Activated CD4-positive, alpha-beta T cell treated with anti-CD3 and anti-CD28 coated beads, Interleukin-2, amount 50 U/mL, for 4 hours (primary cell): ENCODE results near the gene APMAP.
"Not testable (repeated sequence)": the region's sequence is repeated elsewhere in the genome, so short reads cannot be mapped to it uniquely, and the experiment has no call there.

Experiments used
- DNase-seq, 2 experiments: peaks; one replicate each; pipeline ENCODE4 v3.0.0-alpha.2; 2020

Gene APMAP

DNA sequence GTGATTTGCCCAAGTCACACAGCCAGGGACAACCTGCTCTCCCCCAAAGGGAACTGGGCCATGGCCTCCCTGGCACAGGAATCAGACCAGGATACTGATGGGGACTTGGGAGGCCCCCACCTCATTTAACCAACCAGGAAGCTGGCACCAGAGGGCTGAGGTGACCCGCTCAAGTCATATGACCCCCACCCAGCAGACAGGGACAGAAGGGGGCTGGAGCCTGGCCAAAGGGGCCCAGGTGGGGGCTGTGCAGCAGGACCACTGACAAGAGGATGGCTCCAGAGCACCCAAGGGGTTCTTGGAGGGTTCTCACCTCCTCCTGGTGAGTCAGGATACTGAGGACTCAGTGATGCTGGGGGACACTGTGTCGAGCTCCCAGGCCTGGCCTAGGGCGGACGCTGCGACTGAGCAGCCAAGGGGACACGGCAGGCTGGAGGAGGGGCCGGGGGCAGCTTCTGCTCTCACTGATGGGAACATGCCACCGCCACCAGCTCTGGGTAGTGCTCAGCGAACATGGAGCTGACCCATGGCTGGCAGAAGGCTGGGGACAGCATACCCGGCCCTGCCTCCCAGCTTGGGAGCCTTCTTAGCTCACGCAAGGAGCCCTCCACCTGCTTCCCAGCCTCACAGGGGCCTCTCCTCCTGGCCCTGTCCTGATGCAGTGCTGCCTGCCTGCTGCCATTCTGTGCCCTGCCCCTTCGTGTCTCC lies 42.3 kb downstream of the APMAP start:
- no peak for DNase-seq

DNA sequence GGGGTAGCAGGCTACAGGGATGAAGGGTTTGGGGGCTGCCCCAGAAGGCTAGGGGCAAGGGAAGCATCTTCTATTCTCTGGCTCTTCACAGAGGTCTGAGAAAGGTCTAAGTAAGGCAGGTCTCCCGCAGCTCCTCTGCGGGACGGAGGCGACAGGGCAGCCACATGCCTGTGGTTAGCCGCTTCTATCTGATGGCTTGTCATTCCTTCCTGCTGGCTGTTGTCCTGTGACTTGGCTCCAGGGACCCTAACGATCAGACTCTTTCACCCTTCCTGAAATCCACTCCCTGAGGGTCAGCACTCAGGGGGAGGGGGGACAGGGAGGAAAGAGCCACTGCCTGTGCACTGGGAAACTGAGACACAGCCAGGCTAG lies 42.8 kb downstream of the APMAP start:
- DNase-seq: no peak

DNA sequence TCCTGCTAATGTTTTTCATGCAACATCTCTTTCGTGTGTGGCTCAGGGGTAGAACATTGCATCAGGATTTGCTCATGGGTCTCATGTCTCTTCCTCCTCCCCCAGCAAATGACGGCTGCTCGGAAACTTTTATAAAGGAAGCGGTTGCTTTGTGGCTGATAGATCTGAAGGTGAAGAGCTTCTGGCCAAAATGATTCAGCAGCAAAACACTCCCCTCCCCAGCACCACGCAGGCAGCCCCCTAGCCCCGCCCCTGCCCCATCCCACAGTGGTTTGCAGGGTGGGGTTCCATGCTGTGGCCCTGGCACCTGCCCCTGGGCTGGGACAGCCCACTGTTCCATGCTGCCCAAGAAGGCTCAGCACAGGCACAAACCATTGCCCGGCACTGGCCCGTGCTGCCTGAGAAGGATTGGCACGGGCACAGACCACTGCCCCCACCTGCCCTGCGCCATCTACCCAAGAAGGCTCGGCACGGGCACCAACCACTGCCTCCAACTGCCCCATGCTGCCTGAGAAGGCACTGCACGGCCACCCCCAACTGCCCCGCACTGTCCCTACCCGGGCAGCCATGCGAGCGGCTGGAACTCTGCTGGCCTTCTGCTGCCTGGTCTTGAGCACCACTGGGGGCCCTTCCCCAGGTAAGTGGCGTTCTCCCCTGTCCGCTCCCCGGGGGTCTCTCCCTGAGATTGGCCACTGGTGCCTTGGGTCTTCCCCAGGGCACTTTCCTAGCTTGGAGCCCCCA lies 43.4 kb downstream of the APMAP start, which contains the start of gene CST7:
CST7 (plus strand) TSS at position 331 of the 741 bp plus-strand sequence; CDS start at position 568, 237 bp downstream.
- peak; percentile 75 to 82 for DNase-seq

DNA sequence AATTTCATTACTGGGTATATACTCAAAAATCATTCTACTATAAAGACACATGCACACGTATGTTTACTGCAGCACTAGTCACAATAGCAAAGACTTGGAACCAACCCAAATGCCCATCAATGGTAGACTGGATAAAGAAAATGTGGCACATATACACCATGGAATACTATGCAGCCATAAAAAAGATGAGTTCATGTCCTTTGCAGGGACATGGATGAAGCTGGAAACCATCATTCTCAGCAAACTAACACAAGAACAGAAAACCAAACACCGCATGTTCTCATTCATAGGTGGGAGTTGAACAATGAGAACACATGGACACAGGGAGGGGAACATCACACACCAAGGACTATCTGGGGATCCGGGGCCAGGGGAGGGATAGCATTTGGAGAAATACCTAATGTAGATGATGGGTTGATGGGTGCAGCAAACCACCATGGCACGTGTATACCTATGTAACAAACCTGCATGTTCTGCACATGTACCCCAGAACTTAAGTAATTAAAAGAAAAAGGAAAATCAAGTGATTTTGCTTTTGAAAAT lies 44.1 kb downstream of the APMAP start:
- DNase-seq: not testable (repeated sequence)

DNA sequence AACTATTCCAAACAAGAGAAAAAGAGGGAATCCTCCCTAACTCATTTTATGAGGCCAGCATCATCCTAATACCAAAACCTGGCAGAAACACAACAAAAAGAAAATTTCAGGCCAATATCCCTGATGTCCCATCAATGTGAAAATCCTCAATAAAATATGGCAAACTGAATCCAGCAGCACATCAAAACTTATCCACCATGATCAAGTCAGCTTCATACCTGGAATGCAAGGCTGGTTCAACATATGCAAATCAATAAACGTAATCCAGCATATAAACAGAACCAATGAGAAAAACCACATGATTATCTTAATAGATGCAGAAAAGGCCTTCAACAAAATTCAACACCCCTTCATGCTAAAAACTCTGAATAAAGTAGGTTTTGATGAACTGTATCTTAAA lies 46.2 kb downstream of the APMAP start:
- DNase-seq: not testable (repeated sequence)

DNA sequence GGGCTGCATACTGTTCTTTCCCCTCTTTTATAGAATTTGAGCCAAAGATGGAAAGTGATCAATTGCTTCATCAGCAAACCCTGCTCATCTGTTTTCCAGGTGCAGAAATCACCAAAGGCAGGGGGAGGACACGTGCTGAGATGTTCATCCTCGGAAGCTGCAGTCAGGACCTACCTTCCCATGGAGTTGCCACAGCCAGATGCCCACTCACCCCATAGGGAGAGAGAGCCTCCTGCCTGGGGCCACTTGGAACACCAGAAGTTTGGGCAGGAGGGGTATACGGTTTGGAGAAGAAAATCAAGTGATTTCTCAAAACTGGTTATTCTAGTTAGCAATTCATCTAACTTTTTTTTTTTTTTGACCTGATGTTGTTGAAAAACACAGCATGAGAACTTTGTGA lies 48.8 kb downstream of the APMAP start:
- DNase-seq: no peak

DNA sequence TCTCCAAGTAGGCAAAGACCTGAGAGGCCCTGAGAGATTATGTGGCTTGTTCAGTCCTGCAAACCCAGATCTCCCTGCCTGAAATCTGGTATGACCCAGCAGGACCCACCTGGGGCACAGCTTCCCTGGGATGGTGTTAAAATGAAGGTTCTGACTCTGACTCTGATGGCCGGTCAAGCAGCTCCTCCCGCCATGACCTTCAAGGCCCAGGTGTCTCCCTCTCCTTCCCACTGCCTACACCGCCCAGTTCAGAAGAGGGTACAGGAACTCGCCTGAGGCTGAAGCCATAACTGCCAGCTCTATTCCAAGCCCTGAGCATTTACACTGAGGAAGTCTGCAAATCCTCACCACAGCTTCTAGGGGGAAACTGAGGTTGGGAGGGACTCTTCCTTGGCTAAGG lies 49.4 kb downstream of the APMAP start:
- DNase-seq: no peak

DNA sequence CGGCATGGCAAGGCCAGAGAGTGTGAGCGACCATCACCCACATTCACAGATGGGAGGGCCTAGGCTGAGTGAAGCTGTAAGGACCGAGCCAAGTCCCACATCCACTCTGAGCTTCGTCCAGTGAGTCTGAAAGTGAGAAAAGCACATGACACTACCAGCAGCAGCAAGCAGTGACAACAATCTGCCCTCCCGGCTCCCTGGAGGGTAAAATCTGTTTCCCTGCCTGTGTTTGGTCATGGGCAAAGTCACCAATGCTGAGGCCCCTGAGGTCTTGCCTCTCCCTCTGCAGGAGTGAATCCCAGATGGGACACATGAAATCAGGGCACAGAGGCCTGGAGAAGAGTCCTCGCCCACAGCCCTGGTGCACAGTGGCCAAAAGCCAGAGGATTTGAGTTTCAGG lies 49.9 kb downstream of the APMAP start:
- no peak for DNase-seq

DNA sequence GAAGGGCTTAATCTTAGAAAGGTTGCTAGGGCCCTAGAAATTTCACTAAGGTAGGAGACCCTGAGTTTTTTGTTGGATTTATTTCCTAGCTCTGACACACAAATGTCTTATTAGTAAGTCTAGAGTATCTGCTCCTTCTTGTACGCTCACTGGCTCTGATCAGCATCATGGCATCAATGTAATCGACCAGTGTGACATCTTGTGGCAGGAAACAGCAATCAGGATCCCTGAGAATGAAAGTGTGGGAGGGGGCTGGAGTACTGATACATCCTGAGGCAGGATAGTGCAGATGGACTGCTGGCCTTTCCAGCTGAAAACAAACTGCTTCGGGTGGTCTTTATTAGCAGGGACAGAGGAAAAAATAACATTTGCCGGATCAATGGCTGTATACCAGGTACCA lies 53.5 kb downstream of the APMAP start:
- DNase-seq: no peak

DNA sequence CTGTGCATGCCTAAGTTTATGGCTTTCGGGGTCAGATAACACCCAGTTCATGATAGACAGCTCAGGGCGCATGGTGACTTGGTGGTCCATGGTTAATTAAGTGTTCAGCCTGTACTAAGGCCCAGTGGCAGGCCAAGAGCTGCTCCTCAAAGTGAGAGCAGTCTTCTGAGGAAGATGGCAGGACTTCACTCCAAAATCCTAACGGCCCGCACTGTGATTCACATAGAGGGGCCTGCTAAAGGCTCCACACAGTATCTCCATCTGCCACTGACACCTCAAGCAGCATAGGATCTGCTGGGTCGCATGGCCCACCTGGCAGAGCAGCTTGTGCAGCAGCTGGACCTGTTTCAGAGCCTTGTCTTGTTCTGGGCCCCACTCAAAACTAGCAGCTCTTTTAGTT lies 54.1 kb downstream of the APMAP start:
- DNase-seq: no peak

DNA sequence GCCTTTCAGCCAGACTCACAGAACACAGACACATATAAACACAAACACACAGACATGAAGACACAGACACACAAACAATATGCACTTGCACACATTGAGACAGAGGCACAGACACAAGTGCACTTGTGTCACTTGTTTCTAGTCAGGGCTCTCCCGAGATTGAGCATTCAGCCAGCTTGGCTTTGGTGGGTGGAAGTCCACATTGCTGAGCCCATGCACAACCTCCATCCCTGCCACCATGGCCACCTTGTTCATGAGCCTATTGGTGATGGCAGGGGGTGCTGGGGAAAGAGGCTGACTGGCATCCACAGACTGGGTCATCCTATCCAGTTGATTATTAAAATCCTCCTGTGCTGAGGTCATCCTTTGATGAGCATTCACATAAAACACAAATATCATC lies 55.0 kb downstream of the APMAP start:
- no peak for DNase-seq

DNA sequence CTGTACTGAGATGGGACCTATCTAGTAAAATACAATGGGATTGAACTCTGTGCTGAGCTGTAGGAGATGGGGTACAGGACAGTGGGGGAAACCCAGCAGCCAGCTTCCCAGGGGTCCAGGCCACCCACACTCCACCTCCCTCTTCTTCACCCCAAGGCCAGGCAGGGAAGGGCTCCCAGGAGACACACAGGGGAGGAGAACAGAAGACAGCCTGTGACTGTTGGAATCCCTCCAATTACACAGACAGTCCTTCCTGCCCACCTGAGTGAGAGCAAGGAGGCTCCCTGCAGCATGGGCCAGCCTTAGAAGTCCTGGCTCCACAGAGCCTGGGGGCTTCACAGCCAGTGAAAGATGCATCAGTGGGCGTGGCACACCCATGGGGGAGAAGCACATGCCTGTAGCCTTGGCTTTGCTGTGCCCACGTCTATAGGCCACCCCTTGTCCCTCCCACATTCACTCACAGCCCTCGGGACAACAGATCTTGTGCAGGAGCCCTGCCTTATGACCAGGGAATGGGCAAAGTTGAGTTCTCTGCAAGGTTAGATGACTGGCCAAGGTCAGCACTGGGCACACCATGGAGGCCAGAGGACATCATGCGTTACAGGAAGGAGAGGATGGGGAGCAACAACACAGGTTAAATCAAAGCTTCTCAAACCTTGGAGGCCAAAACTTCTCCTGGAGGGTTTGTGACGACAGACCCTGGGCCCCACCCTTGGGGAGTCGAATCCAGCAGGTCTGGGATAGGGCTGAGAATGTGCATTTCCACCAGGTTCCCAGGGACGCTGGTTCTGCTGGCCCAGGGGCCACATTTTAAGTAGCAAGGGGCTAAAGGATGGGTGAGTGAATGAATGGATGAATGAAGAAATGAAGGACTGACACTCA lies 55.8 kb downstream of the APMAP start:
- no peak for DNase-seq

DNA sequence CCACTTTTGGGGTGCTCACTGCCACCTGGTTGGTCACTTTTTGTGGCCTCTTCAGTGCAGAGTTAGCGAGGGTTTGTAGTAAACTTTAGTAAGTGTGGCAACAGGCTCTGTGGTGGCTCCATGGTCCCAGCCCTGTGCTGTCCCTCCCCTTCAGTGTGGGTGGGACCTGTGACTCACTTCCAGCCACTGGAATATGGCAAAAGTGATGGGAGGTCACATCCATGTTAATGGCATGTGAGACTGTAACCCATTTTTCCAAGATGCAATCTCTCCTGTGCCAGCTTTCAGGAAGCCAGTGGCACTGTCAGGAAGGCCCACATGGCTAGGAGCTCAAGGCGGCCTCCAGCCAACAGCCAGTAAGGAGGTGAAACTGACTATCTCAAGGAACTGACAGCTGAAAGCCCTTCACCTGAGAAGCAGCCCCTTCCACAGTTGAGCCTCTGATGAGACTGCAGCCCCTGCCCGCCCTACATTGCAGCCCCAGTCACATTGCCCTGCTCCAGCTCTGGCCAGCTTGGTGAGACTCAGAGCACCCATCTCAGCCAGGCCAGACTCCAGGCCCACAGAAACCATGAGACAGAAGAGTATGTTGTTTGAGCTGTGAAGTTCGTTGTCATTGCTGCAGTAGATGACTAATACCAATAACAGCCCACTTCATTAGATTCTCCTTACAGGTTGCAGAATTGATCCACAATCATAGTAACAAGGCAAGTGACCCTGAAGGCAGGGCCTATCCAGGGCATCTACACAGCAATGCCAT lies 56.6 kb downstream of the APMAP start:
- no peak for DNase-seq

DNA sequence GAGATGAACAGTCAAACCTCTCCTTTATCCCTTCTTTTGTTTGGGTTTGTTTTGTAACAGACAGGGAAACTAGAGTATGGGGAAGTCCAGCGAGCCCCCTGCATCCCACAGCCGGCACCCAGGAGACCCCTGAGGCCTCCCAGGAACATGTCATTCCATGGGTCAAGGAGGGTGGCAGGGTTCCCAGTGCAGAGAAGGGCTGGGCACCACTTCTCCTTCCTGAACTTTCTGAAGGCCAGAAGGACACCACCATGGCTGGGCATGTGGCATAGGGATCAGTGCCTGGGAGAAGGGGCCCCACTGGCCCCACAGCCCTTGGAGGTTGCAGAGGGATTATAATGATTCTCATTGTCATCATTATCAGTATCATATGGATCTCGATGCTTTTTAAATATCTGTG lies 57.4 kb downstream of the APMAP start:
- no peak for DNase-seq

DNA sequence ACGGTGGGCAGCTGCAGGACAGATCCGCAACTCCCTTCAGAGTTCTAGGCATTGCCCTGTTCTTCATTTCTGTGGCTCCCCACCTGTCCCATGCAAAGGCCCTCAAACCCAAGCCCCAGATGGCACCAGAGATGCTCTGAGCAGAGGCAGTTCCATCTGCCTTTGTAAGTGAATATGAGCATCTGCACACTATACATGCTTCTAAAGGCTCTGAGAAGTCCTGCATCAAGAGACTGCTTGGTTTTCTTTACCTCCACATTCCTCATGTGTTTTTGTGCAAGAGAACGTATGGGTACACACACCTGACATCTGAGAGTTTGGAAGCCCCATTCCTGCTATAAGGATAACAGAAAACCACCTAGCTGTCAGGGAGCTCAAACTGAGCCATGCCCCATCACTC lies 57.8 kb downstream of the APMAP start:
- DNase-seq: no peak

DNA sequence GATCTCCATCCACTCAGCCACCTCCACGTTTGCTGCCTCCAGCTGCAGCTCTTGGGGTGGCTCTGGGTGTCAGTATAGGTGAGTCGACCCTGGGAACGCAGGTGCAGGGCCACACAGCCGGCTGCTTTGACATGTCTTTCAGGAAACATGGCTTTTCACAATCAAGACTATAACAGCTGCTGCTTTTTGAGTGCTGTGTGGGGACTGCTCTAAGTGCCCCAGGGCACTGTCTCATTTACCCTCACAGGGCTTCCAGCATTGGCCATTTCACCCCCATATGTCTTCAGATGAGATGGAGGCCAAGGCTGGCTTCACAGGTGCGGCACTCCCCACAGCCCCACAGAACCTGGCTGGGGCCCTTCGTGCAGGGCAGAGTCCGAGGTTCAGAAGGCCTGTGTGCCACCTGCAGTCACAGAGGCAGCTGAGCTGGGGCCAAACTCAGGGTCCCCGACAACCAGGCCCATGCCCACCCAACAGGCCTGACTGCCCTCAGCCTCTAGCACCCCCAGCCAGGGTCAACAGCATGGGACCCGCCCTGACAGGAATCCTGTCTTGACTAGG lies 58.4 kb downstream of the APMAP start:
- no peak for DNase-seq

DNA sequence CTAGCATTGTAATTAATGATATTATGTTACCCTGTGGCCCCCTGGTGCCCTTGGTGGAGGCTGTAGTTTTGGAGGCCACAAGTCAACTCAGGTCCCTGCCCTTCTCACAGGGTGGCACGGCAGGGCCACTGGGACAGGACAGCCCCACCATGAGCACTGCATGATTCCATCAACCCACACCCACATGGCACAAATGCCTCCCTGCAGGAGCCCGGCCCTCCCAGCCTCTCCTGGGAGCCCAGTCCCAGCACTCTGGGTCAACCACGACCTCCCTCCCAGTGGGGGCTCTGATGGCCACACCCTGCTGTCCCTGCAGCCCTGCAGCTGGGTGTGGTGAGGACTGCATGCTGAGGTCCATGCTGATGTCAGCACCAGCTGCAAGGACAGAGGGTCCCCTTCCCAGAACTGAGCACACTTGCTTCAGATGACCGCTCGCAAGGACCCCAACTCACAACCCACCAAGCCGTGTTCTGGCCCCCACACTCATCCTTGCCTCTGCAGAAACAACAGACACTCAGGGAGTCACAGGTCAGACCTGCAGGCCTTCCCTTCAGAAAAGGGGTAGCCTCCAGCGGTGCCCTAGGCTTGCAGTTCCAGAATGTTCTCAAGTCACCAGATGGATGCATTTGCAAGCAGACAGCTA lies 59.2 kb downstream of the APMAP start:
- DNase-seq: no peak

DNA sequence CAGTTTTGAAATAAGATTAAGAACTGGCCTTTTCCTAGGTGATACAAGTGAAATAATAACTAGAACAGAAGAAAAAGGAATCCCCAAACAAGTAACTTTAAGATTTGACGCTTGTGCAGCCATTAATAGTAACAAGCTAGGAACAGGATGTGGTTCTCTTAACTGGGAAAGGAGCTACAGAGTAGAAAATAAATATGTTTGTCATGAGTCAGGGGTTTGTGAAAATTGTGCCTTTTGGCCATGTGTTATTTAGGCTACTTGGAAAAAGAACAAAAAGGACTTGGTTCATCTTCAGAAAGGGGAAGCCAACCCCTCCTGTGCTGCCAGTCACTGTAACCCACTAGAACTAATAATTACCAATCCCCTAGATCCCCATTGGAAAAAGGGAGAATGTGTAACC lies 60.7 kb downstream of the APMAP start:
- DNase-seq: not testable (repeated sequence)

DNA sequence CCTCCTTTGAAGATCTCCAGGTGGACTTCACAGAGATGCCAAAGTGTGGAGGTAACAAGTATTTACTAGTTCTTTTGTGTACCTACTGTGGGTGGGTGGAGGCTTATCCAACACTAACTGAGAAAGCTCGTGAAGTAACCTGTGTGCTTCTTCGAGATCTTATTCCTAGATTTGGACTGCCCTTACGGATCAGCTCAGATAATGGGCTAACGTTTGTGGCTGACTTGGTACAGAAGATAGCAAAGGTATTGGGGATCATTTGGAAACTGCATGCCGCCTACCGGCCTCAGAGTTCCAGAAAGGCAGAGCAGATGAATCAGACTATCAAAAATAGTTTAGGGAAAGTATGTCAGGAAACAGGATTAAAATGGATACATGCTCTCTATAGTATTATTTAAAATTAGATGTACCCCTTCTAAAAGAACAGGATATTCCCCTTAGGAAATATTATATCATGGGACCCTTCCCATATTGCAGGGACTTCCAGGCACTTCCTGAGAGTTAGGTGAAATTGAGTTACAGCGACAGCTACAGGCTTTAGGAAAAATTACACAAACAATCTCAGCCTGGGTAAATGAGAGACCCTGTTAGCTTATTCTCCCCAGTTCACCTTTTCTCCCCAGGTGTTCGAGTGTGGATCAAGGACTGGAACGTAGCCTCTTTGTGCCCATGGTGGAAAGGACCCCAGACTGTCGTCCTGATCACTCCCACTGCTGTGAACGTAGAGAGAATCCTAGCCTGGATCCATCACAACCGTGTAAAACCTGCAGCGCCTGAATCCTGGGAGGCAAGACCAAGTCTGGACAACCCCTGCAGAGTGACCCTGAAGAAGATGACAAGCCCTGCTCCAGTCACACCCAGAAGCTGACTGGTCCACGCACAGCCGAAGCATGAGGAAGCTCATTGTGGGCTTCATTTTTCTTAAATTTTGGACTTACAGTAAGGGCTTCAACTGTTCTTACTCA lies 61.5 kb downstream of the APMAP start:
- DNase-seq: not testable (repeated sequence)
